Measurements from ENCODE around the gene MRGPRE.

MRGPRE gene

DNA sequence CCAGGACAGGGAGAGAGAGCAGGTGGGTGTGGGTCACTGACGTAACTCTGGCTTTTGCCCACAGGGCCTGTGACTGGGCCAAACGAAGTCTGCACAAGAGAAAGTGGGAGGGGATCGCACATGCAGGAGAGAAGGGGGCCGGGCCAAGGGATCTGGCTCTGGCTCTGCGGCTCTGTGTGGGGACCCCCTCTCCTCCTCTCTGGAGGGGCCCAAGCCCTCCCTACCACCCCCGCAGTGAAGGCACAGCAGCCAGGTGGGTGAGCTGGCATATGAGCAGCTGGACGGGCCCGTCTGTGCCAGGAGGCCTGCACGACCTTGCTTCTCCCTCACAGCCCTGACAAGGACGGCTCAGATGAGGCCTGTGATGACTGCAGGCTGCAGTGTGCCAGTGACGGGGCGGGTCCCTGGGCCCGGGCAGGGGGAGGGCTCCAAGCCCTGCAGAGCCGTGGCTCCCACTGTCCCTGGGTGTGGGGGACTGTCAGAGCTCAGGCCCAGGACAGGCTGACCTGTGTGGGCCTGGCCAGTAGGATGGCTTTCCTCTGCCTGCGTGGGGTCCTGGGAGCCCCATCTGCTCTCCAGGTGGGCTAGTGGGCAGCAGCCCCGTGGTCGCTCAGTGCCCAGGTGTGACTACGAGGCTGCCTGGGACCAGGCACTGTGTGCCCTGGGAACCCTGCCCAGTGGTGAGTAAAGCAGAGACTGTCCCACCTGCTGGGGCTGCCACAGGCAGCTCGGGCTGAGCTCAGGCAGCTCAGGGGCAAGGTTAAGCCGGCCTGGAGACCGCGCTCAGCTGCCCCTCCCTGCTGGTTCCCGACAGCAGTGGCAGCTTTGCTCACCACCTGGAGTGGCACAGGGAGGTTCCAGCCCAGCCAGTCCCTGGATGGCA is 35.8 kb downstream of the MRGPRE start:
- DNase-seq: no peak

DNA sequence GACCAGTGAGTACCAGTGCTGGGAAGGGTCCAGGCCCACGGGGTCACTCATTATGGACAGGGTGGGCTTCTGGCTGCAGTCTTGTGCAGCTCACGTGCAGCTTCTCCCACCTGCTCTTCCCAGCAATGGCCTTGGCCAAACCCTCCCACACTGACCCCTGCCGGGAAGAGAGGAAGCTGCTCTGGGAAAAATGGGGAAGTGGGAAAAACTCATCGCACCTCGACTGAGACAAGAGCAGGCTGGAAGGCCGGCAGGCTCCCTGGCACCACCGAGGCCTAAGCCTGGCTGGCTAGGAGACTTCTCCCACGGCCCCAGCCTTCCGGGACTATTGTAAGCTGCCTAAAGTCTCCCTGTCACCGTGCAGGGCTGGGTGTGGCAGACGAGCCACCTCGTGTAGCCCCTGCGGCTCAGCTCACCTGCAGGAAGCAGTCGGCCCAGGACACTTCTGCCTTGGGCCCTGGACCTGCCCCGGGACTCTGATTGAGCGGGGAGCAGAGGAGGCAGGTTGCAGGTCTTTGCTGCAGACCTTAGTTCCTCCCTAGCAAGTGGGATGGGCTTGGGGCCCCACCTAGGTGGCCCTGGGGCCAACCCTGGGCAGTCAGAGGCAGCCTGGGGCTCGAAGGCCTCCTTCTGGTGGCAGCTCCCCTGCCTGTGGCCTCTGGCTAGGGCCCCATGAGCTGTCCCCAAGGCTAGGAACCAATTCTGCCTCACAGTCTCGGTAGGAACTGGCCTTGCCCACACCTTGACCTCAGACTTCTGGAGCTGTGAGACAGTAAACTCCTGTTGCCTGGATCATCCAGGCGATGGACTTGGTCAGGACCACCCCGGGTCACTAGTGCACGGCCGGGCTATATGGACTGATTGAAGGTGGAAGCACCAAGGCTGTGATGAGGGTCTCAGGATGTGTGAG is 36.7 kb downstream of the MRGPRE start:
- DNase-seq: no peak

DNA sequence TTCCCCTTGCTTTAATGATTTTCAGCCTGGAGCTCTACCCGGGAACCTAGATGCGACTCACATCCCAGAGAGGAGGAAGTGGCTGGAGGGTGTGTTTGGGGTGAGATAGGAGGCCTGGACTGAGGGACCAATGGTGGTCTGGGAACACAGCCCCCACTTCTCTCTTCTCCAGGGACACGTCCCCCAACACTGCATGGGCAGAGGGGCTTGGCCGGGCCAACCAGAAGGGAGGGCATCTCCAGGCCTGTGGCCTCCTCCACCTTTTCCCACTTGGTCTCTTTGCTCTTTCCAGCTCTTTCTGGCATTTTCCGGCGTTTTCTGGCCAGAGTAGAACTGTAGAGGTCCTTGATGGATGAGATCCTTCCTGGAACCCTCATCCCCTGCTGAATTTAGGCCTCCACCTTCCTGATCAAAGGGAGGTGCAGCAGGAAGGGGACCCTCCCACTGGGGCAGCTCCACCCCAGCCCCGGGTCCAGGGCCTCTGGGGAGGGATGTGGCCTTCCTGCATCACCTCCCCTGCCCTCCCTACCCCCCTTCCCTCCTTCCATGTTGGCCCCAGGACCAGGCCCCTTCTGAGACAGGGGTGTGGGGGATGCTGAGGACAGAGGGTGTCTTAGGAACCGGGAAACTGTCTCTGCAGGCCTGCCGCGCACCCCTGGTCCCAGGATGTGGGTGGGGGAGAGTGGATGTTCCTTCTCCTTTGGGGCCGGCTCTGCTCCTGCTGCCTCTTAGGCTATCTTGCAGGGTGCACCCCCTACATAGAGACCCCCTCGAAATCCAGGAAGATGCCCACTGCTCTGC is 38.0 kb downstream of the MRGPRE start:
- DNase-seq: no peak

DNA sequence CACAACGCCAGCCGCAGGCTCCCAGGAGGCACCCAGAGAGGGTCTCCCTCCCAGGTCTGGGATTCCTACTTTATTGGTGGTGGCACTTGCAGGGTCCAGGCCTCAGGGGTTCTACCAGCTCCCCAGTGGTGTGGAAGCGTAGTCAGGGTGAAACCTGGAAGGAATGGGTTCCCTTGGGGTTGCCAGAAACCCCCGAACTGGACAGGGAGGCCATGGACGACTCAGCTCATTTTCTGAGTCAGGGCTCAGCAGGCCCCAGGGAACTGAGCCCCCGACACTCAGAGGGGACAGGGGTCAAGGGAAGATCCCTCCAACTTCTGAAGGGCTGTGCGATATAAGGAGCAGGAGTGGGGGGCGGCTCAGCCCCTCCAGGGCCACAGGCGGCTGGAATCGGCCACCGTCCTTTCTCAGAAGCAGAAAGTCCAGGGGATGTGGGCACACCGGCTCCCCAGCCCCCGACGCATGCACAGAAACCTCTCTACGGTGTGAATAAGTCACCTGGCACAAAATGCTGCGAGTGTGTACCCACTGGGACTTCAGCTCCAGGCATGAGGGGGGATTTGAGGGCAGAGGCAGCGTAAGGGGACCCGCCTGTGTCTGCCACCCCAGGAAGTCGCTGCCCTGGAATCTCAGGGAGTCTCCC is 38.7 kb downstream of the MRGPRE start:
- no peak for DNase-seq

DNA sequence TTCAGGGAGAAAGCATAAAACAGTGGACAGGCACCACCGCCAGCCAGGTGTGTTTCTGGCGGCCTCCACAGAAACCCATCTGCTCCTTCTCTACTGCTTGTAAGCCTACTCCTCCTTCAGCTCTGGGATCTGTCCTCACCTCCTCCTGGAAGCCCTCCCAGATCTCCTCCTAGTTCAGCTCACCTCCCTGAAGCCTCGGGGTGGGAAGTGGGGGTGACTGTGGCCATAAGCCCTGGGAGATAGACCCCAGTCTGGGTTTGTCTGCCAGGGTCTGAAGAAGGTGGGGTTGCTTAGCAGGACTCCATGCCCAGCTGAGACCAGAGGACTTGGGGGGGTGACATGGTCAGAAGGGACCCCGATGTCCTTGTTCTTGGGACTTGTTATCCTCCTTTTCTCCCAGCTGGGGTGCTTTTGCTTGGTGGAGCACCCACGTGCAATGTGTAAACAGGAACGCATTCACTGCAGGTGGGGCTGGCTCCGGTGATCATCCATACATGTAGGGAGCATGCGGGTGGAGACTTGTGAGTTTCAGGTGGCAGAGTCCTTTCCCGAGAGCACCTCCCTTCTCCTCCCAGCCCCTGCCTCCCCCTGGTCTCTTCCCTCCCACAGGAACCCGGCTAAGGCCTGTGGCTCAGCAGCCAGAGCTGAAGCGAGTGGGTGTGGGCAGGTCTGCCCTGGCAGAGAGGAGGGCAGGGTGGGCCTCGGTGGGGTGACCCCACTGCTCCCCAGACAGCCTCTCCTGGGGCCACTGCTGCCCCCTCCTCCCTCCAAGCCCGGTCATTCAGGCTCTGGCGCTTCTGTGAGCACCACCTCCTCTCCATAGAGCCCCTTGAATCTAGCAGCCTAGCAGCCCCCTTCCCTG is 39.5 kb downstream of the MRGPRE start:
- DNase-seq: no peak

DNA sequence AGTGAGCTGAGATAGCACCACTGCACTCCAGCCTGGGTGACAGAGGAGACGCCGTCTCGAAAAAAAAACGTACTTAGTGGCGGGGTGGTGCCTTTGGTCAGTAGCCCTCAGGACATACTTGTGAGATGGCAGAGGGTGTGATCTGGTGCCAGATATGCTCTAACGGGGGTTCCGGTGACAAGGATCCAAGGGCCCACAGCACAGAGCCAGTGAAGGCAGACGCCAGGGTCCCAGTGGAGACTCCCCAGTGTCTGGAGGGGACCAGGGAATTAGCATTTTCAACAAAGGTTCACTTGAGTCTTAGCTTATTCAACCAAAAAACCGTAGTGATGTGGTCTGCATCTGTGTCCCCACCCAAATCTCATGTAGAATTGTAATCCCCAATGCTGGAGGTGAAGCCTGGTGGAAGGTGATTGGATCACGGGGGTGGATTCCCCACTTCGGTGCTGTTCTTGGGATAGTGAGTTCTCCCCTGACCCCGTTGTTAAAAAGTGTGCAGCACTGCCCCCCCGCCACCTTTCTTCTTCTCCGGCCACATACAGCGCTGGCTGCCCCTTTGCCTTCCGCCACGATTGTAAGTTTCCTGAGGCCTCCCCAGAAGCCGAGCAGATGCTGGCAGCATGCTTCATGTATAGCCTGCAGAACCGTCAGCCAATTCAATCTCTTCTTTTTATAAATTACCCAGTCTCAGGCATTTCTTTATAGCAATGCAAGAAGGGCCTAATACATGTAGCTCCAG is 40.5 kb downstream of the MRGPRE start:
- no peak for DNase-seq

DNA sequence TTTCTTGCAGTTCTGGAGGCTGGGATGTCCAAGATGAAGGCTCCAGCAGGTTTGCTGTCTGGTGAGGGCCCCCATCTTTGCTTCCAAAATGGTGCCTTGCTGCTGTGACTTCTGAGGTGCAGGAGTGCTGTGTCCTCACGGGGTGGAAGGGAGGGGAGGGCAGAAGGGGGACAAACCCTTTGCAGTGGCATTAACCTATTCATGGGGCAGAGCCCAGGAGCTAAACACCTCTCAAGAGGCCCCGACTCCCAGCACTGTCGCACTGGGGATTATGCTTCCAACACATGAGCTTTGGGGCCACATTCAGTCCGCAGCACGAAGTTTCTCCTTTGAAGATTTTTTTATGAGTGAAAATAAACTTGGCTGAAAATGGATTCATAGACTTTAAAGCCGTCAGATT is 41.6 kb downstream of the MRGPRE start:
- DNase-seq: no peak

DNA sequence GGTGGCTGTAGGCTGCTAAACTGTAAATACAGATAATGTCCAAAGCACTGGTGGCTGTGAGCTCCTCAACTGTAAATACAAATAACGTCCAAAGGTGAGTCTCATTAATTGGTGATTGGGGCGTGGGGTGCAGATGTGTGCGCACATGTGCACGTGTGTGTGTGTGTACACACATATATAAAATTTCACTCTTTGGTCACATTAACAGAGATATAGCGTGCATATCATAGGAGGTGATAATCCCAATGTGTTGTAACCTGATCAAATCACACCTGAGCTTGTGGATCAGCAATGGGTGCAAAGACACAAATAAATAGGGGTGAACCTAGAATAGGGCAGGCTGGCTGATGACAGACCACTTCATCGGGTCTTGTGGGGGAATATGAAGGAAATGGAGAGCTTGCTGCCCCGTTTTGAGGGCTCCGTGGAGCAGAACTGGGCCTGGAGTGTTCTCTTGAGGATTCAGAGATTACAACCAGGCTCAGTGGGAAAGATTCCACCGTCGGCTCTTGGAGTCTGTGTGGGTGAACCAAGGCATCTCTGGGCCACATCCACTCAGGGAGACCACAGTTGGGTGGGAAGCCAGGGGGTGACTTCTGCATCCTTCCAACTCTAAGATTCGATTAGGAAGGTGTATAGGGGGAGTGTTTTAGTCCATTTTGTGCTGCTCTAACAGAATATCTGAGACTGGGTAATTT is 42.2 kb downstream of the MRGPRE start:
- no peak for DNase-seq

DNA sequence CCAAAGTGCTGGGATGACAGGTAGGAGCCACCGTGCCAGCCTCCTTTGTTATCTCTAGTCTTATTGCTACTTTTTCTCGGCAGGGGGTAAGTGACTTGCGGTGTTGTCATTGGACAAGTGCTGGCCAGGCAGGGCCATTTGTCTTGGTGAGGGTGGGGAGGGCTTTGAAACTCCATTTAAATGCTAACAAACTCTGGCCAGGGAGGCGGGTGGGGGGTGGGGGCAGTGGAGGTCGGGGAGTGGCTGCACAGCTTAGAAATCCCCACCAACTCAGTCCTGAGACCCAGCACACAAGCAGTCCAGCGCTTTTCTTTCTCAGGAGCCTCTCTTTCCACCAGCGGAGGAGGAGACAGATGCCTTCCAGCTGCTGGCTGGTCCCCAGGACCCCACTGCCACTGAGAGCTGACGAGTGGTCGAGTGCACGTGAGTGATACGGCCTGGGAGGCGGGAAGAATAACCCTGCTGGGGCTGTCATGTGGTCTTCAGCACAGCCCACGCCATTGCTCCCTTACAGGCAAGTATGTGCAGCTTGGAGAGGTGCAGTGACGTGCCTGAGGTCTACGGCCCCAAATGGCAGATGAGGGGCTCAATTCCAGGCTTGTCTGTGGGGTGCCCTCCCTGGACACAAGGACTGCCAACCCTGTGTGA is 42.9 kb downstream of the MRGPRE start:
- DNase-seq: no peak

DNA sequence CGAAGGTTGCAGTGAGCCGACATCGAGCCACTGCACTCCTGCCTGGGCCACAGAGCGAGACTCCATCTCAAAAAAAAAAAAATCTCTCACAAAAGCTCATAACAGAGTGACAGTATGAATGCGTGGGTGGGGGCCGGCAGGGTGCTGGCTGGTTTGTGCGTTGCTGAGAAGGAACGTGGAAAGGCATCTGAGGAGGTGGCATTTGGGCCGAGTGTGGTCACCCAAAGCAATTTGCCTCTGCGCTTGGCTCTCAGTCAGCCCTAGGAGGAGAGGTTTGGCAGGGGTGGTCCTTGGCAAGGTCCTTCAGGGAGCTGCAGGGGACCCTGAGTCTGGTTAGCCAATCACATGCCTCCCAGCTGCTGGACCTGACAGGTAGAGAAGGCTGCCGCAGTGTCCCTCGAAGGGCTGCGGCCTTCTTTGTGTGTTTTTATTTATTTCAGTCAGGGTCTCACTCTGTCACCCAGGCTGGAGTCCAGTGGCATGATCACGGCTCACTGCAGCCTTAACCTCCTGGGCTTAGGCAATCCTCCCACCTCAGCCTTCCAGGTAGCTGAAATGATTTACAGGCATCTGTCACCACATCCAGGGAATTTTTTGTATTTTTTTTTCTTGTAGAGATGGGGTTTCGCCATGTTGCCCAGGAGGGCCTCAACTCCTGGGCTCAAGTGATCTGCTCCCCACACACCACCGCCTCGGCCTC is 43.6 kb downstream of the MRGPRE start:
- no peak for DNase-seq

DNA sequence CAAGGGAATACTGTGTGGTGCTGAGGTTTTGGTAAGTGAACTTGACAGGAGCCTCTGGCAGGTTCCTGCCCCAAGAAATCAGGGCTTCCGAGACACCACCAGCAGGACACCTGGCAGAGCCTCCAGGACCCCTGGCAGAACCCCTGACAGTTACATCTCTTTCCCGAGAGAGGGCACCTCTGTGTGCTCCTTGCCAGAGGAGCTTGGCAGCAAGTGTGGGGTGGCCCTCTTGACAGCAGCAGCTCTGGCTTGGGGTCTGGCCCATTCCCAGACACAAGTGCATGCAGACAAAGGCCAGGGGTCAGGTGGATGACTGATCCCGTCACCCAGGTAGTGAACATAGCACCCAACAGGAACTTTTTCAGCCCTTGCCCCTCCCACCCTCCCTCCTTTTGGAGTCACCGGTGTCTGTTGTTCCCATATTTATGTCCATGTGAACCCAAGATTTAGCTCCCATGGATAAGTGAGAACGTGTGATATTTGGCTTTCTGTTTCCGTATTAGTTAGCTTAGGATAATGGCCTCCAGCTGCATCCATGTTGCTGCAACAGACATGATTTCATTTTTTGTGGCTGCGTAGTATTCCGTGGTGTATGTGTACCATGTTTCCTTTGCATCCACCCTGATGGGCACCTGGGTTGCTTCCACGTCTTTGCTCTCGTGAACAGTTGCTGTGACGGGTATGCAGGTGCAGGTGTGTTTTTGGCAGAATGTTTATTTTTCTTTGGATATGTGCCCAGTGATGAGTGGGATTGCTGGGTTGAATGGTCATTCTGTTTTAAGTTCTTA is 45.9 kb downstream of the MRGPRE start:
- DNase-seq: no peak

DNA sequence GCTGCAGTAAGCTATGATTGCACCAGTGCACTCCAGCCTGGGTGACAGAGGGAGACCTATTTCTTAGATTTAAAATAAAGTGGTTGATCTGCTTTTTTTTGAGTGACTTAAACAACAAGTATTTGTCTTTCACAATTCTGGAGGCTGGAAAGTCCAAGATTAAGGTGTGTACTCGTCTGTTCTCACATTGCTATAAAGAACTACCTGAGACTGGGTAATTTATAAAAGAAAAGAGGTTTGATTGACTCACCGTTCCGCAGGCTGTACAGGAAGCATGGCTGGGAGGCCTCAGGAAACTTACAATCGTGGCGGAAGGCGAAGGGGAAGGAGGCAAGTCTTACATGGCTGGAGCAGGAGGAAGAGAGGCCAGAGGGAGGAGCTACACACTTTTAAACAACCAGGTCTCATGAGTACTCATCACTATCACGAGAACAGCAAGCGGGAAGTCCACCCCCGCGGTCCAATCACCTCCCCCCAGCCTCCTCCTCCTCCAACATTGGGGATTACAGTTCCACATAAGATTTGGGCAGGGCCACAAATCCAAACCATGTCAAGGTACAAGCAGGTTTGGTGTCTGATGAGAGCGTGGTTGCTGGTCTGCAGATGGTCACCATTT is 47.4 kb downstream of the MRGPRE start:
- no peak for DNase-seq

DNA sequence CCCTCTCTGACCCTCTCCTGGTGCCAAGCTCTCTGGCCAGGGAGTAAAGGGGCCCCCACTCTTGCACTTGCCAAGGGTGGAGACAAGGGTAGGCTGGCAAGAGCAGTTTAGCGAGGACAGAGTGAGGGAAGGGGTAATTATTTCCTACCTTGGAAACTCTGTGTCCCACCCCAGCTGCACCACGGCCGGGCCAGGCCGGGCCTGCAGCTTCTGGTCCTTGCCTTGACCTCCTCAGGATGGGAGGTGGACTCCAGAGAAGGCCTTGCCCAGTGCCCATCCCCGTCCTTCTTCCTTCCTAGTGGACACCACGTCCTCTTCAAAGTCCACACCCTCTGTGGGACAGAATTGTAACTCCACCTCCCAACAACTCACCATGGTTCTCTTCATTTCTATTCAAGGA is 48.7 kb downstream of the MRGPRE start:
- DNase-seq: no peak

DNA sequence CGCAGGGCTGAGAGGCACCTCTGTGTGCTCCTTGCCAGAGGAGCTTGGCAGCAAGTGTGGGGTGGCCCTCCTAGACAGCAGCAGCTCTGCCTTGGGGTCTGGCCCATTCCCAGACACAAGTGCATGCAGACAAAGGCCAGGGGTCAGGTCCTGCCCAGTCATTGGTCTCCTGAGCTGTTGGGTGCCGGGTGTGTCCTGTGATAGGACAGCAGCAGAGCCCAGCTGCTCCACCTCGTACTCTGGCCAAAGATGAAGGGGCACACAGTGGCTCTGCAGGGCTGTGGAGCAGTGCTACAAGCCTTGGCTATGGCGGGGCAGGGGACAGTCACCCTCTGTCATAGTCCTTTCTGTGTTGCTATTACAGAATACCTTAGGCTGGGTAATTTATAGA is 49.8 kb downstream of the MRGPRE start:
- DNase-seq: no peak

DNA sequence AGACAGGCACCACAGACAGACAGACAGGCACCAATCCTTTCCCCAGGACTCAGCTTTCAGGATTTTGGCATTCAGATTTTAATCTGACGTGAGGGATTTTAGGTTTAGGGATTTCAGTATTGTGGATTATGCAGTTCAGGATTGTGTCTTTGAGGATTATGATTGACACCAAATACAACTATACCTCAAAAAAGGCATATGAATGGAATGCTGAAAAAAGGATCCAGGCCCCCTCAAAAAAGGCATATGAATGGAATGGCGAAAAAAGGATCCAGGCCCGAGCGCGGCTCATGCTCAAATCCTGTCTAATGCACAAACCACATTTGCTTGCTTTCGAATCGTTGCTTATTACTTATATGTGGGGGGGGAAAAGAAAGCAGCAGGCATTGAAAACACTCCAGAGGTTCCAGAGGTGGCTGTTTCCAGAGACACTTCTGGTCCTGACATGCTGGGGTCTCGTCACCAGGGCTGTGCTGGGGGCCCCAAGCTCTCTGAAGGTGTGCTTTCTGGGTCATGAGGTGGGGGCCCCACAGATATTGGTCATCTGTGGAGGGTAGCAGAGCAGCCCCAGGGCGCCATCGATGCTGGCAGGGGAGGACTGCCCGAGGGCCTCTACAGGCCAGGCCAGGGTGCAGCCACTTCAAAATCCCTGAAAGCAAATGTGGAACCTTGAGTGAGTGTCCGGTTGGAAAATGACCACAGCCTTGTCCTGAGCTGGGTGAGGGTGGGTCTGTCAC is 50.3 kb downstream of the MRGPRE start:
- DNase-seq: no peak

DNA sequence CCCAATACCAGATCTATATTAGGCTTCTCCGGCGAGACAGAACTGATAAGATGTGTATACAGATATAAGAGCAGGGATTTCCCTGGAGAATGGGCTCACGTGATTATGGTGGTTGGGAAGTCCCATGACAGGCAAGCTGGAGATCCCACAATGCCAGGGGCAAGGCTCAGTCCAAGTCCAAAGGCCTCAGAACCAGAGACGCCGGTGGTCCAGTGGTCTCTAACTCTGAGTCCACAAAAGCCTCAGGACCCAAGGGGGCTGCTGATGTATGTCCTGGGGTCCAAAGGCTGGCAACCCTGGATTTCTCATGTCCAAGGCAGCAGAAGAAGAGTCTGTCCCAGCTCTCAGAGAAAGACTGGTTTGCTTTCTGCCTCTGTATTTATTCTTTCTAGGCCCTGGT is 51.3 kb downstream of the MRGPRE start:
- DNase-seq: no peak

DNA sequence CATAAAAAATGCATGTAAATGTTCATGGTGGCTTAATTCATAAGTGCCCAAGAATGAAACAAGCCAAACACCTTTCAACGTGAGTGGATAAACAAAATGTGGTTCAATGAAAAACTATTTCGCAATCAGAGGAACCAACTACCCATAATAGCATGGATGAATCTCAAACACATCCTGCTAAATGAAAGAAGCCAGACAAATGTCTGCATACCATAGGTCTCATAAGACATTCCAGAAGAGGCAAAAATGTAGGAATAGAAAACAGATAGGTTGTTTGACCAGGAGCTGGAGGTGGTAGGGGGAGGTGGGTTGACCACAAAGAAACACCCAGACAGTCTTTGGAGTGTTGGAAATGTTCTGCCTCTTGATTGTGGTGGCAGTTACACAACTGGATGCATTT is 53.9 kb downstream of the MRGPRE start:
- no peak for DNase-seq

All from DMS79 treated with DMSO at 0.1 percent for 48 hours (cell line).